LNCaP clone FGC (cell line): Measurements from ENCODE around the gene DCK.
"Not testable (repeated sequence)": the region's sequence is repeated elsewhere in the genome, so short reads cannot be mapped to it uniquely, and the experiment has no call there.

Source experiments
- DNase-seq: peaks from one replicate; pipeline ENCODE4 v3.0.0-alpha.2; 2011; ENCODE audit warnings: low read depth
- H3K4me3 ChIP-seq: 2 replicates; pipeline ENCODE4 v1.5.1; 2011; ENCODE audit warnings: mild to moderate bottlenecking, low read depth, low read length, control low read depth
- TF ChIP-seq, protein P1 (sequence below): IDR thresholded peaks from 2 replicates; pipeline ENCODE4 v1.5.1; 2012; ENCODE audit warnings: mild to moderate bottlenecking; ENCODE audit not compliant: control insufficient read depth, insufficient read depth; ENCODE audit errors: extremely low read depth

Gene DCK

DNA sequence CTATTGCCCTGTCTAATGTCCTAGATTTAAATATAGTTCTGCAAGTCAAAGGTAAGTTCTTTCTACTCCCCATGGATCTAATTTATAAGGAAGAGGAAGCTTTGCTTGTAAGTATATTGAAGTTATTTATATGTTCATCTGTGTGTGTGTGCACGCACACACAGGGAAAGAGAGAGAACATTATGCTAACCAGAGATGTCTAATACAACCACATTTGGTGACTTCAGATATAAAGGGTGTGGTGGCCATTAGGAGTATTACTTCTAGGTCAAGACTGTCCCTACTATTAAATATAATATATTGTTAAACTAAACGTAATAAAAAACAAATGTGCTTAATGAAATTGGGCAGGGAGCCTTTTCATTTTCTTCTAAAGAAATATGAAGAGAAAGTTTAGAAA, 4.1 kb downstream of the DCK start:
- TF ChIP-seq, protein P1, sequence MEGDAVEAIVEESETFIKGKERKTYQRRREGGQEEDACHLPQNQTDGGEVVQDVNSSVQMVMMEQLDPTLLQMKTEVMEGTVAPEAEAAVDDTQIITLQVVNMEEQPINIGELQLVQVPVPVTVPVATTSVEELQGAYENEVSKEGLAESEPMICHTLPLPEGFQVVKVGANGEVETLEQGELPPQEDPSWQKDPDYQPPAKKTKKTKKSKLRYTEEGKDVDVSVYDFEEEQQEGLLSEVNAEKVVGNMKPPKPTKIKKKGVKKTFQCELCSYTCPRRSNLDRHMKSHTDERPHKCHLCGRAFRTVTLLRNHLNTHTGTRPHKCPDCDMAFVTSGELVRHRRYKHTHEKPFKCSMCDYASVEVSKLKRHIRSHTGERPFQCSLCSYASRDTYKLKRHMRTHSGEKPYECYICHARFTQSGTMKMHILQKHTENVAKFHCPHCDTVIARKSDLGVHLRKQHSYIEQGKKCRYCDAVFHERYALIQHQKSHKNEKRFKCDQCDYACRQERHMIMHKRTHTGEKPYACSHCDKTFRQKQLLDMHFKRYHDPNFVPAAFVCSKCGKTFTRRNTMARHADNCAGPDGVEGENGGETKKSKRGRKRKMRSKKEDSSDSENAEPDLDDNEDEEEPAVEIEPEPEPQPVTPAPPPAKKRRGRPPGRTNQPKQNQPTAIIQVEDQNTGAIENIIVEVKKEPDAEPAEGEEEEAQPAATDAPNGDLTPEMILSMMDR, result no peak
- H3K4me3 ChIP-seq, result no peak overlapping the region
- DNase-seq, result no peak

DNA sequence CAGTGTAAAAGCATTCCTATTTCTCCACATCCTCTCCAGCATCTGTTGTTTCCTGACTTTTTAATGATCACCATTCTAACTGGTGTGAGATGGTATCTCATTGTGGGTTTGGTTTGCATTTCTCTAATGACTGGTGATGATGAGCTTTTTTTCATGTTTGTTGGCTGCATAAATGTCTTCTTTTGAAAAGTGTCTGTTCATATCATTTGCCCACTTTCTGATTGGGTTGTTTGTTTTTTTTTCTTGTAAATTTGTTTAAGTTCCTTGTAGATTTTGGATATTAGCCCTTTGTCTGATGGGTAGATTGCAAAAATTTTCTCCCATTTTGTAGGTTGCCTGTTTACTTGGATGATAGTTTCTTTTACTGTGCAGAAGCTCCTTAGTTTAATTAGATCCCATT, 6.2 kb downstream of the DCK start:
- H3K4me3 ChIP-seq, result not testable (repeated sequence)

DNA sequence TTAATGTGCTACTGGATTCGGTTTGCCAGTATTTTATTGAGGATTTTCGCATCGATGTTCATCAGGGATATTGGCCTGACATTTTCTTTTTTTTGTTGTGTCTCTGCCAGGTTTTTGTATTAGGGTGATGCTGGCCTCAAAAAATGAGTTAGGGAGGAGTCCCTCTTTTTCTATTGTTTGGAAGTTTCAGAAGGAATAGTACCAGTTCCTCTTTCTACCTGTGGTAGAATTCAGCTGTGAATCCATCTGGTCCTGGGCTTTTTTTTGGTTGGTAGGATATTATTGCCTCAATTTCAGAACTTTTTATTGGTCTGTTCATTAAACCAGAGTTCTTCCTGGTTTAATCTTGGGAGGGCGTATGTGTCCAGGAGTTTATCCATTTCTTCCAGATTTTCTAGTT, 7.9 kb downstream of the DCK start:
- H3K4me3 ChIP-seq, DNase-seq: not testable (repeated sequence)

More for the DNA sequence above, 6.2 kb downstream of the DCK start:
- not testable (repeated sequence) for DNase-seq

DNA sequence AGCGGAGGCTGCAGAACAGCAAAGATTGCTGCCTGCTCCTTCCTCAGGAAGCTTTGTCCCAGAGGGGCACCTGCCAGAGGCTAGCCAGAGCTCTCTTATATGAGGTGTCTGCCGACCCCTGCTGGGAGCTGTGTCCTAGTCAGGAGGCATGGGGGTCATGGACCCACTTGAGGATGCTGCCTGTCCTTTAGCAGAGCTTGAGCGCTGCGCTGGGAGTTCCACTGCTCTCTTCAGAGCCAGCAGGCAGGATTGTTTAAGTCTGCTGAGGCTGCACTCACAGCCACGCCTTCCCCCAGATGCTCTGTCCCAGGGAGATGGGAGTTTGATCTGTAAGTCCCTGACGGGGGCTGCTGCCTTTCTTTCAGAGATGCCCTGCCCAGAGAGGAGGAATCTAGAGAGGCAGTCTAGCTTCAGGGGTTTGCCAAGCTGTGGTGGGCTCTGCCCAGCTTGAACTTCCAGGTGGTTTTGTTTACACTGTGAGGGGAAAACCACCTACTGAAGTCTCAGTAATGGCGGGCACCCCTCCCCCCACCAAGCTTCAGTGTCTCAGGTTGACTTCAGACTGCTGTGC, 10.9 kb downstream of the DCK start:
- TF ChIP-seq, protein P1, result no peak
- DNase-seq, result no peak
- H3K4me3 ChIP-seq, result no peak overlapping the region

DNA sequence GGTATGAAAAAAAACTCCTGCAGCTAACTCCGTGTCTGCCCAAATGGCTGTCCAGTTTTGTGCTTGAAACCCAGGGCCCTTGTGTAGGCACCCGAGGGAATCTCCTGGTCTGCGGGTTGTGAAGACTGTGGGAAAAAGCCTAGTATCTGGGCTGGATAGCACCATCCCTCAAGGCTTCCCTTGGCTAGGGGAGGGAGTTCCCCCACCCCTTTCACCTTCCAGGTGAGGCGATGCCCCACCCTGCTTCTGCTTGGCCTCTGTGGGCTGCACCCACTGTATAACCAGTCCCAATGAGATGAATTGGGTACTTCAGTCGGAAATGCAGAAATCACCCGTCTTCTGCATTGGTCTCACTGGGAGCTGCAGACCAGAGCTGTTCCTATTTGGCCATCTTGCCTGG, 11.6 kb downstream of the DCK start:
- not testable (repeated sequence) for H3K4me3 ChIP-seq, DNase-seq

DNA sequence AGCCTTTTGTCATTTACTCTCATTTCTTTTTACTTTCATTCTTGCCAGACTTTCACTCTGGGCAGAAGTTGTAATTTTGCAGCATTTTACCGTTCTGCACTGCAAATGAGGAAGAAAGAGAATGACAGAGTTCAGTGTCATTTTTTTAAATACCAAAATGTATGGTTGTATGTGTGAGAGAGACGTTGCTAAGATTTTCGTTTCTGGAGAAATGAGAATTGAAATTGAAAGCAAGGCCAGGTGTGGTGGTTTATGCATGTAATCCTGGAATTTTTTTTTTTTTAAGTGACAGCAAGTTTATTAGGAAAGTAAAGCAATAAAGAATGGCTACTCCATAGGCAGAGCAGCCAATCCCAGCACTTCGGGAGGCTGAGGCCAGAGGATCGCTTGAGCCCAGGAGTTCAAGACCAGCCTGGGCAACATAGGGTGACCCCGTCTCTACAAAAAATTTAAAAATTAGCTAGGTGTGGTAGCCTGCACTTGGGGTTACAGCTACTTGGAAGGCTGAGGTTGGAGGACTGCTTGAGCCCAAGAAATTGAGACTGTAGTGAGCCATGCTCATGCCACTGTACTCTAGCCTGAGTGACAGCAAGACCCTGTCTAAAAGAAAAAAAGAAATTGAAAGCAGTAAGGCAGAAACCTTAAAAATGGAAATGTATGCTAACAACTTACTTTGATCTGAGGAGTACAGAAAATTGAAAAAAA, 12.9 kb downstream of the DCK start:
- no peak for DNase-seq
- TF ChIP-seq, protein P1, result no peak
- no peak overlapping the region for H3K4me3 ChIP-seq

DNA sequence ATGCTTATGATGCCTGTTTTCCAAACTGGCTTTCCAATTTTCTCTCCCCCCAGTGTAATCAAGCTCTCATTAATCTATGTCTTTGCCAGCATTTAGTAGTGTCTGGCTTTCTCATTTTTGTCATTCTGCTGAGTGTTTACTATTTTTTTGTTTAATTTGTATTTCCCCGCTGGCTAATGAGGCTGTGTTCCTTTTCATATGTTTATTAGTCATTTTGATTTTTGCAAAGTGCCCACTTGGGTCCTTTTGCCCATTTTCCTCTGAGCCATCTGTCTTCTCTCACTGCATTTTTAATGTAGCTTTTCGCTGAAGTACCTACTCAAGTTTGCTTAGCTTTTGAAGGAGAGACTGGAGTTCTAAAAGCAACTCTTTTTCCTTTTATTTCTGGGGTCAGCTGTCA, 14.7 kb downstream of the DCK start:
- TF ChIP-seq, protein P1, result no peak
- no peak for DNase-seq
- H3K4me3 ChIP-seq, result no peak overlapping the region

DNA sequence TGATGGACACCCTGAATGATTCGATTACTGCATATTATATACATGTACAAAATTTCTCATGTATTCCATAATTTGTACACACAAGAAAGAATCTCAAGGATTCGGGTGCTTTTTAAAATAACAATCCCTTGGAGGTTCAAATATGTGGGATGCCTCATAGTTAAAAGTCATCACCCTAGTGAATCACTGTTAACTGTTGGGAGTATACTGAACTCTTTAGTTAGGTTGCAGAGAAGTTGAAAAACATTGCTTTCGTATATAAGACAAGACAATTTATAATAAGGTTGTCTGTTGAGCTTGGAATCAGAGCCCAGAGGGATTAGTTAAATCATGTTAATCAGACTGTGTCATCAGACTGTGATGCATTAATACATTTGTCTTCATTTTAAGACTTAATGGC, 15.6 kb downstream of the DCK start:
- no peak for DNase-seq
- TF ChIP-seq, protein P1, result no peak
- no peak overlapping the region for H3K4me3 ChIP-seq
